Measurements from ENCODE around the gene LARGE1.

The LARGE1 gene

GRCh38 chr22:33866511-33866910, 53.8 kb downstream of the LARGE1 start:
- H3K9me3 ChIP-seq, result no peaks in the 10 kb centered on the region; the same call in 1 of the 2 replicates
- no peak overlapping the region for H3K4me3 ChIP-seq (ENCODE audit: low read depth, low read length)
- no peaks in the 10 kb centered on the region for H3K36me3 ChIP-seq
- DNase-seq, result no peak
- no peak for TF ChIP-seq CTCF (IDR thresholded peaks at IDR 0.05; ENCODE audit: low read depth, low read length)
- no peaks in the 10 kb centered on the region for H3K4me1 ChIP-seq
- H3K27me3 ChIP-seq, result no peaks in the 10 kb centered on the region

GRCh38 chr22:33865996-33866395, 54.3 kb downstream of the LARGE1 start:
- H3K4me1 ChIP-seq, result no peaks in the 10 kb centered on the region
- H3K9me3 ChIP-seq, result no peaks in the 10 kb centered on the region; the same call in 1 of the 2 replicates
- no peak overlapping the region for H3K4me3 ChIP-seq (ENCODE audit: low read depth, low read length)
- DNase-seq, result no peak
- no peaks in the 10 kb centered on the region for H3K27me3 ChIP-seq
- TF ChIP-seq CTCF (IDR thresholded peaks at IDR 0.05; ENCODE audit: low read depth, low read length), result no peak
- no peaks in the 10 kb centered on the region for H3K36me3 ChIP-seq

- no peaks in the 10 kb centered on the region for H3K4me1 ChIP-seq
- DNase-seq, result no peak
- H3K27me3 ChIP-seq, result no peaks in the 10 kb centered on the region
- no peak for TF ChIP-seq CTCF (IDR thresholded peaks at IDR 0.05; ENCODE audit: low read depth, low read length)
- H3K4me3 ChIP-seq (ENCODE audit: low read depth, low read length), result no peak overlapping the region
- no peaks in the 10 kb centered on the region for H3K36me3 ChIP-seq
- H3K9me3 ChIP-seq, result no peaks in the 10 kb centered on the region; the same call in 1 of the 2 replicates
Observed at GRCh38 chr22:33865248-33865647, 55.0 kb downstream of the LARGE1 start.

- Histone ChIP-seq H3K4me1 (no peaks in the 10 kb centered on the region), H3K27me3 (no peaks in the 10 kb centered on the region), H3K36me3 (no peaks in the 10 kb centered on the region), H3K4me3 (ENCODE audit: low read depth, low read length) (no peak overlapping the region), H3K9me3 (no peaks in the 10 kb centered on the region; the same call in none of the 2 replicates)
- no peak for DNase-seq
- TF ChIP-seq CTCF (IDR thresholded peaks at IDR 0.05; ENCODE audit: low read depth, low read length), result no peak
Observed at GRCh38 chr22:33864723-33865130, 55.5 kb downstream of the LARGE1 start.

GRCh38 chr22:33861216-33861875, 58.9 kb downstream of the LARGE1 start:
- no peaks in the 10 kb centered on the region for H3K4me1 ChIP-seq
- H3K4me3 ChIP-seq (ENCODE audit: low read depth, low read length), result no peak overlapping the region
- no peaks in the 10 kb centered on the region; the same call in 1 of the 2 replicates for H3K9me3 ChIP-seq
- no peak for TF ChIP-seq CTCF (IDR thresholded peaks at IDR 0.05; ENCODE audit: low read depth, low read length)
- H3K36me3 ChIP-seq, result no peaks in the 10 kb centered on the region
- DNase-seq, result no peak
- H3K27me3 ChIP-seq, result no peaks in the 10 kb centered on the region

- no peak overlapping the region for H3K4me3 ChIP-seq (ENCODE audit: low read depth, low read length)
- H3K9me3 ChIP-seq, result no peaks in the 10 kb centered on the region; the same call in 1 of the 2 replicates
- H3K27me3 ChIP-seq, result no peaks in the 10 kb centered on the region
- TF ChIP-seq CTCF (IDR thresholded peaks at IDR 0.05; ENCODE audit: low read depth, low read length), result no peak
- no peak for DNase-seq
- H3K4me1 ChIP-seq, result no peaks in the 10 kb centered on the region
- no peaks in the 10 kb centered on the region for H3K36me3 ChIP-seq
Observed at GRCh38 chr22:33860386-33860785, 59.9 kb downstream of the LARGE1 start.

Data from BE2C (cell line).